Mucosa of descending colon (tissue), 3 donors: ENCODE data around the gene PAXIP1. TPM values are rescaled to one million over a fixed set of nuclear protein-coding genes. Genes with fewer than 3 reads are reported as not detected.

Source experiments
- ATAC-seq: fragments of 200-7000 bp; cut with Tn5 transposase; one replicate; pipeline ENCODE4 v1.9.1; 2020; ENCODE audit warnings: mild to moderate bottlenecking, moderate library complexity
- DNase-seq, 3 donors: peaks; one replicate each; pipeline ENCODE4 v3.0.0-alpha.2; 2020
- H3K36me3 ChIP-seq: fragments of 200-600 bp; one replicate; pipeline ENCODE4 v1.8.0; 2021; ENCODE audit warnings: low read depth, mild to moderate bottlenecking
- H3K4me1 ChIP-seq: fragments of 200-600 bp; one replicate; pipeline ENCODE4 v1.8.0; 2021; ENCODE audit warnings: low read depth, mild to moderate bottlenecking
- H3K4me3 ChIP-seq: fragments of 200-600 bp; one replicate; pipeline ENCODE4 v1.8.0; 2021; ENCODE audit warnings: mild to moderate bottlenecking
- H3K9me3 ChIP-seq: fragments of 200-600 bp; one replicate; pipeline ENCODE4 v1.8.0; 2021; ENCODE audit warnings: mild to moderate bottlenecking
- intact Hi-C, 2 donors: fragments of 100-400 bp; cut with DNase I in 1 of 2; cut with micrococcal nuclease in 1 of 2; formaldehyde crosslinking; loops; one replicate each; pipeline versions ENCODE4 v1.11.0 to v1.11.1; 2022; cut with DNase I, micrococcal nuclease
- total RNA-seq, 3 donors: library from RNA; stranded (reverse); fragmentation: NEBNext Ultra II Directional in 2 of 3; extraction: Animal tissue kit (Norgen Biotek cat#: 25700) in 2 of 3; gene quantifications; one replicate each; pipeline versions ENCODE4 v1.2.1 to v1.2.4, GENCODE V29; 2021 to 2023
- TF ChIP-seq, protein P1 (sequence below): fragments of 200-600 bp; IDR thresholded peaks from one replicate; pipeline ENCODE4 v1.8.0; 2022; ENCODE audit warnings: antibody characterized with exemption, mild to moderate bottlenecking
- donor health status: DM: no; HTN: no; CAD: no; lungs with moderate emphysema.
- donor health status: DM: no; HTN: no; CAD: no.
- donor health status: DM: no; HTN: yes; CAD: no.

Gene PAXIP1
- total RNA-seq, 3 donors from 2014 or later: 11.2 to 15.9 (median 11.5) TPM

DNA sequence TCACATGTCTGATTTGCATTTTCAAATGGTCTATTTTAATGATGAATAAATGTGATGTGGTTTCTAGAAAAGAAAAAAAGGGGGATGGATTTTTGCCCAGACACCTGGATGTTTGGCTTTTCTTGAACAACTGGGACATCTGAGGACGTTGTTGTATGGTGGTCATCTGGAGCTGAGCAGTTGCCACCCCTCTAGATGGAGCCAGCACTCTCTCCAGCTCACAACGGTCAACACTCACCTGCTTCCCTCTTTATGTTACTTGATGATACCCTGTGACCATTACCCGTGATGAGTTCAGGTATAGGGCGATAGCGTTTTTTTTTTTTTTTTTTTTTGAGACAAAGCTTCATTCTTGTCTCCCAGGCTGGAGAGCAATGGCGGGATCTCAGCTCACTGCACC, 30.1 kb upstream of the PAXIP1 start:
- intact Hi-C loops: no loop called here
- Histone ChIP-seq H3K36me3 (no peaks in the 10 kb centered on the region), H3K4me1 (no peaks in the 10 kb centered on the region), H3K4me3 (no peak overlapping the region), H3K9me3 (no peaks in the 10 kb centered on the region)
- TF ChIP-seq, protein P1, sequence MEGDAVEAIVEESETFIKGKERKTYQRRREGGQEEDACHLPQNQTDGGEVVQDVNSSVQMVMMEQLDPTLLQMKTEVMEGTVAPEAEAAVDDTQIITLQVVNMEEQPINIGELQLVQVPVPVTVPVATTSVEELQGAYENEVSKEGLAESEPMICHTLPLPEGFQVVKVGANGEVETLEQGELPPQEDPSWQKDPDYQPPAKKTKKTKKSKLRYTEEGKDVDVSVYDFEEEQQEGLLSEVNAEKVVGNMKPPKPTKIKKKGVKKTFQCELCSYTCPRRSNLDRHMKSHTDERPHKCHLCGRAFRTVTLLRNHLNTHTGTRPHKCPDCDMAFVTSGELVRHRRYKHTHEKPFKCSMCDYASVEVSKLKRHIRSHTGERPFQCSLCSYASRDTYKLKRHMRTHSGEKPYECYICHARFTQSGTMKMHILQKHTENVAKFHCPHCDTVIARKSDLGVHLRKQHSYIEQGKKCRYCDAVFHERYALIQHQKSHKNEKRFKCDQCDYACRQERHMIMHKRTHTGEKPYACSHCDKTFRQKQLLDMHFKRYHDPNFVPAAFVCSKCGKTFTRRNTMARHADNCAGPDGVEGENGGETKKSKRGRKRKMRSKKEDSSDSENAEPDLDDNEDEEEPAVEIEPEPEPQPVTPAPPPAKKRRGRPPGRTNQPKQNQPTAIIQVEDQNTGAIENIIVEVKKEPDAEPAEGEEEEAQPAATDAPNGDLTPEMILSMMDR: no peak
- no peak for ATAC-seq
- no peak for DNase-seq

DNA sequence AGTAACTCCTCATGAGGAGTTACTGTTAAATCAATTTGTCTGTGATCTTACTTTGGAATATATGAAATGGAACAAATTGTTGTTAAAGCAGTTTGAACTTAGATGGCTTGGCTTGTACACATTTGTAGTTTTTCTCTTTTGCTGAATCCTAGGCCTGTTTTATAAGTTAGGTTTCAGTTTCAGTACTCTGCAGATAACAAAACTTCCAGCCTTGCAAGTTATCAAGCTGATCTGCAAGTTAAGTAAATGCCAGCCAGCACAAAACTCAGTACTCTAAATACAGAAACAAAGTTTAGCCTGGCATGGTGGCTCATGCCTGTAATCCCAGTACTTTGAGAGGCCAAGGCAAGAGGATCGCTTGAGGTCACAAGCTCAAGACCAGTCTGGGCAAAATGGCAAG, 25.0 kb upstream of the PAXIP1 start:
- TF ChIP-seq, protein P1: no peak
- ATAC-seq (no peak), DNase-seq (no peak)
- H3K9me3 ChIP-seq: no peaks in the 10 kb centered on the region
- intact Hi-C loops: no loop called here
- H3K4me1 ChIP-seq: no peaks in the 10 kb centered on the region
- no peak overlapping the region for H3K4me3 ChIP-seq
- H3K36me3 ChIP-seq: no peaks in the 10 kb centered on the region

DNA sequence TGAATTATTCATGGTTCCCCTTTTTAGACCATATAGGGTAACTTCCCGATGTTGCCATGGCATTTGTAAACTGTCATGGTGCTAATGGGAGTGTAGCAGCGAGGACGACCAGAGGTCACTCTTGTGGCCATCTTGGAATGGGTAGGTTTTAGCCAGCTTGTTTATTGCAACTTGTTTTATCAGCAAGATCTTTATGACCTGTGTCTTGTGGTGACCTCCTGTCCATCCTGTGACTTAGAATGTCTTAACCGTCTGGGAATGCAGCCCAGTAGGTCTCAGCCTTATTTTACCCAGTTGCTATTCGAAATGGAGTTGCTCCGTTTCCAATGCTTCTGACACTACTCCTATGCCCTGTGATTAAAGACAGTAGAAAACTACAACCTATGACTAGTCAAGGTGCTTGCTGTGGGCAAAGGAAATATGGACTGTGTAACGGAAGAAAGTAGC, 18.8 kb upstream of the PAXIP1 start:
- ATAC-seq (no peak), DNase-seq (no peak)
- Histone ChIP-seq H3K9me3 (no peaks in the 10 kb centered on the region), H3K36me3 (no peaks in the 10 kb centered on the region), H3K4me1 (no peaks in the 10 kb centered on the region), H3K4me3 (no peak overlapping the region)
- TF ChIP-seq, protein P1: no peak
- intact Hi-C loops: no loop called here

DNA sequence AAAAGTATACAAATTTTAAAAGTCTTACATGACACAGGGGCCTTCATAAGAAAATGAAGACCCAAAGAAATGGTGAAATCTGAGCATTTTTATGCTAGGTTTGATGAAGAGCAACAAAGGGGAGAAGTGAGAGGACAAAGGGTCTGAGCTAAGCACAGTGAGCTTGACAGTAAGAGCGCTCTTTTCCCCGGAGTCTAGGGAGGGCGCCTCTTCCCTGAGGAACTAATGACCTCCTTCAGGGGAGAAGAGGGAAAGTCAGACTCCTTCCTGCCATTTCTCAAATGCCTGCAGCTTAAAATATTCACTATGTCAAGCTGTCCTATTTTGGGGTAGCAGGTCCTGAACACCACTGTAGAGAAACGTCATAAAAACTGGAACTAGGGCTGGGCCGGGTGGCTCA, 18.1 kb upstream of the PAXIP1 start:
- intact Hi-C loops: no loop called here
- Histone ChIP-seq H3K4me1 (no peaks in the 10 kb centered on the region), H3K4me3 (no peak overlapping the region), H3K36me3 (no peaks in the 10 kb centered on the region), H3K9me3 (no peaks in the 10 kb centered on the region)
- DNase-seq: no peak
- ATAC-seq: no peak
- TF ChIP-seq, protein P1: no peak

DNA sequence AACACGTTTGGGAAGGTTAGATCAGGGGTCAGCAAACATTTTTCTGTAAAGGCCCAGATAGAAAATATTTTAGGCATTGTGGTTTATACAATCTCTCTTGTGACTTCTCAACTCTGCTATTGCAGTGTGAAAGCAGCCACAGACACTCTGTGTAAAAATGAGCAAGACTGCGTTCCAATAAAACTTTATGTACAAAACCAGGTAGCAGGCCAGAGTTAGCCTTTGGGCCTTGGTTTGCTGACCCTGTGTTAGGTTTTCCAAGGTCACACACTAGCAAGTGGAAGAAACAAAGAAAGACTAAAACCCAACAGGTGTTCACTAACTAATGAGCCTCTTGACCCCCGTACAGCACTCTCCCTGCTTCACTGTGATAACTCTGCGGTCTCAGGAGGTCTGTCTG, 14.9 kb upstream of the PAXIP1 start:
- intact Hi-C loops: no loop called here
- TF ChIP-seq, protein P1: no peak
- ATAC-seq: no peak

DNA sequence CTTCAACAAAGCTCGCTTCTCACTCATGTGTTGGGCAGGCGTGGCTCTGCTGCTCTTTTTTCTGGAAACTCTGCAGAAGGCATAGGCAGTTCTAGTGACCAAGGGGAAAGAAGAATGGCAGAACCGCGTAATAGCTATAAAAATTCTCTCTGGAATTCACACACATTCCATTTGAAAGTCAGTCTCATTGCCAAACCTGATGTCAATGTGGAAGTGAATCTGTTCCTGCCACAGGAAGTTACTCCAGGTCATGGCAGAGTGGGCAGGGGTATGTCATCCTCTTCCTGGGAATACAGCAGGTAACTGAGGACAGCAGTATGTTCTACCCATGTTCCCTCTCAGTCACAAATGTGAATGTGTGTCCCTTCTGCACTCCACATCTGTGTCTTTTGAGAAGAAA, 8.2 kb upstream of the PAXIP1 start:
- ATAC-seq (no peak), DNase-seq (no peak)
- Histone ChIP-seq H3K9me3 (no peaks in the 10 kb centered on the region), H3K4me3 (no peak overlapping the region), H3K4me1 (no peaks in the 10 kb centered on the region), H3K36me3 (no peaks in the 10 kb centered on the region)
- TF ChIP-seq, protein P1: no peak
- intact Hi-C loops: no loop called here

More for the DNA sequence above, 14.9 kb upstream of the PAXIP1 start:
- Histone ChIP-seq H3K4me1 (no peaks in the 10 kb centered on the region), H3K9me3 (no peaks in the 10 kb centered on the region), H3K4me3 (no peak overlapping the region), H3K36me3 (no peaks in the 10 kb centered on the region)
- no peak for DNase-seq
